Measurements from ENCODE around the gene CDK15.

DNA sequence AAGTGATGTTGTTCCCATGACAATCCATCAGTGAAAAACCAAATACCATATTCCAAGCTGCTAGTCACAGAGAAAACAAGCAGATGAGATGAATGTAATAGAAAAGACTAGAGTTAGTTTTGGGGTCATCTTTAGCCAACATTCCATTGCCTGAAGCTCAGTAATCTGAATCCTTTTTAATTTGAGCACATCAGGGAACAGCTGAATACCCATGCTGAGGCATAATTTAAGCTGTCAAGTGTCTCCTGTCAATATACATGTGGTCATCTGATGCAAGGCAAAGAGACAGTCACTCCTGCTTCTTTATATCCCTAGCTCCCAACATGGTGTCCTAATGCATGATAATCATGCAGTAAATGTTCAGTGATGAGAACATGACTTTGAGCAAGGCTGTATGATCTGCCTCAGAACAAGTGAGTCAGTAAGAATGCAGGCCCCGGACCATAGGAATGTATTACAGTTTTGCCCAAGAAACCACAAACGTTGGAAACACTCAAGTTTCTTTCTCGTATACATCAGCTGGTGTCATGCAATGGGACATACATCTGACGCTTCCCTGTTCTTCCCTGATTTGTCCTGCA is 48.0 kb downstream of the CDK15 start:
- TF ChIP-seq, protein P1, sequence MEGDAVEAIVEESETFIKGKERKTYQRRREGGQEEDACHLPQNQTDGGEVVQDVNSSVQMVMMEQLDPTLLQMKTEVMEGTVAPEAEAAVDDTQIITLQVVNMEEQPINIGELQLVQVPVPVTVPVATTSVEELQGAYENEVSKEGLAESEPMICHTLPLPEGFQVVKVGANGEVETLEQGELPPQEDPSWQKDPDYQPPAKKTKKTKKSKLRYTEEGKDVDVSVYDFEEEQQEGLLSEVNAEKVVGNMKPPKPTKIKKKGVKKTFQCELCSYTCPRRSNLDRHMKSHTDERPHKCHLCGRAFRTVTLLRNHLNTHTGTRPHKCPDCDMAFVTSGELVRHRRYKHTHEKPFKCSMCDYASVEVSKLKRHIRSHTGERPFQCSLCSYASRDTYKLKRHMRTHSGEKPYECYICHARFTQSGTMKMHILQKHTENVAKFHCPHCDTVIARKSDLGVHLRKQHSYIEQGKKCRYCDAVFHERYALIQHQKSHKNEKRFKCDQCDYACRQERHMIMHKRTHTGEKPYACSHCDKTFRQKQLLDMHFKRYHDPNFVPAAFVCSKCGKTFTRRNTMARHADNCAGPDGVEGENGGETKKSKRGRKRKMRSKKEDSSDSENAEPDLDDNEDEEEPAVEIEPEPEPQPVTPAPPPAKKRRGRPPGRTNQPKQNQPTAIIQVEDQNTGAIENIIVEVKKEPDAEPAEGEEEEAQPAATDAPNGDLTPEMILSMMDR (IDR thresholded peaks at IDR 0.05), result no peak
- no peak for TF ChIP-seq EZH2 (IDR thresholded peaks at IDR 0.05; ENCODE audit: borderline replicate concordance, insufficient read depth, low read depth, low read length, poor library complexity, severe bottlenecking)

All from B cell (primary cell).